ENCODE measurements around the gene NASP.
A peak's percentile ranks its signal among the peaks of the same experiment; 100 is the strongest.

NASP gene

DNA sequence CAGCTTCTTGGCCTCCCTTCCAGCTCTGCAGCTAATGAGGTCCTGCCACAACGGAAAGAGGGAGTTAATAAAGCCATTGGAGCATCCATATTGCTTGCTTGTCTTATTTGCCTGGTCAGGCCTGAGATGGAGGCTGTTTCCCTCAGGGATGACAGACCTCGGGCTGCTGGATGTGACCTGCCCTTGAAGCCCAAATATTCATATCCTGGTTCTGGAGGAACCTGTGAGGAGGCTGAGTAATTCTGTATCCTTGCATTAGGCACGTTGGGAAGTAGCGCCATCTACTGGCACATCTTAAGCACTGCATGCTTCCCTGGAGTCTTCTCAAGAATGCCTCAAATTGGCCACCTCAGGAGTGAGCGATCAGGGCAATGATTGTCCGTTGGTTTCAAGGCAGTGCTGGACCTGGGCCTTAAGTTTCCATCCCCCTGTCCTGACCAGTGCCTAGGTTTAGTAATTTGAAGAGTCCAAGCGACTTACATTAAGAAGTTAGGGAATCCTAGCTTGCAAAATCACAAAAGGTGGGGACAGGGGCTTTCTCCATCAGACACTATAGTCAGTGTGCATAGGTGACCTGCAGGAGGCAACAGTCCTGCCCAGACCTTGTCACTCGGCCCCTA lies 13.8 kb upstream of the NASP start:
- no peak overlapping the region for H3K4me3 ChIP-seq (ENCODE audit: low read depth in 1 of 2, low read length in 2 of 2)
- no peak overlapping the region for H3K27ac ChIP-seq (ENCODE audit: low read depth, low read length)
- H3K9ac ChIP-seq (ENCODE audit: low read depth in 1 of 2, low read length in 2 of 2), result no peak overlapping the region
- no peaks in the 10 kb centered on the region for H3K4me1 ChIP-seq (ENCODE audit: control insufficient read depth in 1 of 2, insufficient read depth in 2 of 2, low read length in 2 of 2)
- H3K36me3 ChIP-seq (ENCODE audit: control insufficient read depth in 1 of 2, insufficient read depth in 2 of 2, low read length in 2 of 2), result peaks cover 34 to 51% of the 10 kb centered on the region in 2 donors
- H3K9me3 ChIP-seq (ENCODE audit: control insufficient read depth in 1 of 2, low read length in 2 of 2), result no peaks in the 10 kb centered on the region
- H3K27me3 ChIP-seq (ENCODE audit: control insufficient read depth in 1 of 2, insufficient read depth in 2 of 2, low read length in 2 of 2), result no peaks in the 10 kb centered on the region

DNA sequence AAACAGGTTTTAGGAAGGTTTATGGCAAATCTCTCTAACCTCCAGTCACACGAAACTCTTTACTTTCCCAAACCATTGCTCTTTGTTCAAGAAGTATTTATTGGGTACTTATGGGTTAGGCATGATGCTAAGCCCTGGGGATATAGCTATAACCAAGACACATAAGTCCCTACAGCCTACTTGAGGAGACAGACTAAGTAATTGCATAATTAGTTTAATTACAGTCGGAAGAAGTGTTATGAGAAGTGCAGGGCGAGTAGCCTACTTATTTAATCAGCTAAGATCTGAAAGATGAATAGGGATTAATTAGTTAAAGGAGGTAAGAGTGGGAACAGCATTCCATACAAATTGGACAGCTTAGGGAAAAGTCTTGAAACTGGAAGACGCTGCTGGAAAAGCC lies 13.2 kb upstream of the NASP start:
- H3K36me3 ChIP-seq (ENCODE audit: control insufficient read depth in 1 of 2, insufficient read depth in 2 of 2, low read length in 2 of 2), result peaks cover 34 to 51% of the 10 kb centered on the region in 2 donors
- H3K27ac ChIP-seq (ENCODE audit: low read depth, low read length), result no peak overlapping the region
- H3K4me1 ChIP-seq (ENCODE audit: control insufficient read depth in 1 of 2, insufficient read depth in 2 of 2, low read length in 2 of 2), result no peaks in the 10 kb centered on the region
- no peaks in the 10 kb centered on the region for H3K9me3 ChIP-seq (ENCODE audit: control insufficient read depth in 1 of 2, low read length in 2 of 2)
- H3K9ac ChIP-seq (ENCODE audit: low read depth in 1 of 2, low read length in 2 of 2), result no peak overlapping the region
- no peaks in the 10 kb centered on the region for H3K27me3 ChIP-seq (ENCODE audit: control insufficient read depth in 1 of 2, insufficient read depth in 2 of 2, low read length in 2 of 2)
- H3K4me3 ChIP-seq (ENCODE audit: low read depth in 1 of 2, low read length in 2 of 2), result no peak overlapping the region

DNA sequence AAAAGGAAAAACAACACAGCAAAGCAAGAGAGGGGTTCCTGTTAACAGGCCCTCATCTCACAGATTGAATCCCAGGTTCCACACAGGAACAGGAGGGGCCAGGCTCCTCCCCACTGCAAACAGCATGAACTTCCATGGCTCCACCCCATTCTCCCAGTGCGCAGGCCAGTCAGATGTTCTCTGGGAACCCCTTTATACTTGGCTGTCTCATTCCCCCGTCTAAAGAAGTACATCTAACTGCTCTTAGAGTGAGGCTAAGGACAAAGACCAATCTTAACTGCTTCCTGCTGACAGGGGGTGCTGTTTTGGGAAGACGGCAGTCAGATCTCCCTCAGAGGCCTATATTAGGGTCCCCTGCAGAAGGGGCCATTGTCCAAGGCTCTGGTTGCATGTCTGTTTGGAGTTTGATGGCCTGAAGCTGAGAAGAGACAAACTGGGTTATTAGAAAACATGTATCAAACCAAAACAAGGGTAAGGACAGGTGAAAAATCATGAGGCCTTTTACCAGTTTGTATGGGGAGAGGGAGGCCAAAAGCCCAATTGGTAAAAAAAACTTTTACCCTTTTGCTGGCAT lies 10.5 kb upstream of the NASP start:
- Histone ChIP-seq H3K4me1 (ENCODE audit: control insufficient read depth in 1 of 2, insufficient read depth in 2 of 2, low read length in 2 of 2) (no peaks in the 10 kb centered on the region), H3K9me3 (ENCODE audit: control insufficient read depth in 1 of 2, low read length in 2 of 2) (no peaks in the 10 kb centered on the region), H3K36me3 (ENCODE audit: control insufficient read depth in 1 of 2, insufficient read depth in 2 of 2, low read length in 2 of 2) (peaks cover 14 to 31% of the 10 kb centered on the region in 2 donors), H3K4me3 (ENCODE audit: low read depth in 1 of 2, low read length in 2 of 2) (no peak overlapping the region), H3K27ac (ENCODE audit: low read depth, low read length) (no peak overlapping the region), H3K27me3 (ENCODE audit: control insufficient read depth in 1 of 2, insufficient read depth in 2 of 2, low read length in 2 of 2) (no peaks in the 10 kb centered on the region), H3K9ac (ENCODE audit: low read depth in 1 of 2, low read length in 2 of 2) (no peak overlapping the region)

DNA sequence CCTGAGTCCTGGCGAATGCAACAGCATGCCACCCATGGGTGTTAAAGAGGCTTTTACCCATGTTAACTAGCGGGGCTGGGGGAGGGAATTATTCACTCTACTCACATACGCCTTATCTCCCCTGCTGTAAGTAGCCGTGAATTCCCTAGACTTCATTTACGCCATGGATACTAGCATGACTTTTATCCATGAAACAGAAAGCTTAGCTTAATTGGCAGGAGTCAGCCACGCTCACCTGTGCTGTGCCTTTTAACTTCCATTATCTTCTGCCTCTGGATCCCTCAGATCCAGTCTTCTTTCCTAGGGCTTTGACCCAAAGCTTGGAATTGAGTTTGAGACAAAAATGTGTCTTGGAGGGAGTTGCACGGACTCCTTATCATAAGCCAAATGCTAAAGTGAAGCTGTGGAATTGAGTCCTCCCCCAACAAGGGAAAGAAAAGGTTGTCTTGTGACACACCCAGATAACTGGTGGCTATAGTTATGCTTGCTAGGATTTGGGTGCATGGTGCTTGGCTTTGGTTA lies 9.7 kb upstream of the NASP start:
- Histone ChIP-seq H3K4me3 (ENCODE audit: low read depth in 1 of 2, low read length in 2 of 2) (no peak overlapping the region), H3K9me3 (ENCODE audit: control insufficient read depth in 1 of 2, low read length in 2 of 2) (no peaks in the 10 kb centered on the region), H3K27me3 (ENCODE audit: control insufficient read depth in 1 of 2, insufficient read depth in 2 of 2, low read length in 2 of 2) (no peaks in the 10 kb centered on the region), H3K9ac (ENCODE audit: low read depth in 1 of 2, low read length in 2 of 2) (no peak overlapping the region), H3K4me1 (ENCODE audit: control insufficient read depth in 1 of 2, insufficient read depth in 2 of 2, low read length in 2 of 2) (no peaks in the 10 kb centered on the region), H3K36me3 (ENCODE audit: control insufficient read depth in 1 of 2, insufficient read depth in 2 of 2, low read length in 2 of 2) (peaks cover 7 to 22% of the 10 kb centered on the region in 2 donors), H3K27ac (ENCODE audit: low read depth, low read length) (no peak overlapping the region)

DNA sequence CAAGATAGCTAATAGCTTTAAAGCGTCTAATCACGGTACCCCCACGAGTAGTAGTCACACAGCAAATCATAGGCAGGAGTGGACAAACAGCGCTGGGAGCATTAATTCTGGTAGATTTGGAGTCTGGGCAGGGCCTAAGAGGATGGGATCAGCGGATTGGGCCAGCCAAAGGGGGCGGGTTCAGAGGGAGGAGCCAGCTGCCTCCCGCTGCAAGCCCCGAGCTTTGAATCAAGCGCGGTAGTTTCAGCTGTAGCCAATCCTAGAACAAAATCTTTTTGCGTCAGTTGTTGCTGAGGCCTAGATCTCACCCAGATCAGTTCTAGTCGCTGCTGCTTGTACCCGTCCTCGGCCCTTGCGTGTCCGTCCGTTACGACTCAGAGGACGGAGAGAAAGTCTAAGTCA lies 576 bp upstream of the NASP start:
- Histone ChIP-seq H3K9me3 (ENCODE audit: control insufficient read depth in 1 of 2, low read length in 2 of 2) (no peaks in the 10 kb centered on the region), H3K4me3 (ENCODE audit: low read depth in 1 of 2, low read length in 2 of 2) (peak overlapping the region; percentile 100), H3K27ac (ENCODE audit: low read depth, low read length) (peak overlapping the region; percentile 90), H3K27me3 (ENCODE audit: control insufficient read depth in 1 of 2, insufficient read depth in 2 of 2, low read length in 2 of 2) (no peaks in the 10 kb centered on the region), H3K9ac (ENCODE audit: low read depth in 1 of 2, low read length in 2 of 2) (peak overlapping the region; percentile 83 to 92), H3K4me1 (ENCODE audit: control insufficient read depth in 1 of 2, insufficient read depth in 2 of 2, low read length in 2 of 2) (peaks cover 17 to 25% of the 10 kb centered on the region in 2 donors), H3K36me3 (ENCODE audit: control insufficient read depth in 1 of 2, insufficient read depth in 2 of 2, low read length in 2 of 2) (no peaks in the 10 kb centered on the region)

DNA sequence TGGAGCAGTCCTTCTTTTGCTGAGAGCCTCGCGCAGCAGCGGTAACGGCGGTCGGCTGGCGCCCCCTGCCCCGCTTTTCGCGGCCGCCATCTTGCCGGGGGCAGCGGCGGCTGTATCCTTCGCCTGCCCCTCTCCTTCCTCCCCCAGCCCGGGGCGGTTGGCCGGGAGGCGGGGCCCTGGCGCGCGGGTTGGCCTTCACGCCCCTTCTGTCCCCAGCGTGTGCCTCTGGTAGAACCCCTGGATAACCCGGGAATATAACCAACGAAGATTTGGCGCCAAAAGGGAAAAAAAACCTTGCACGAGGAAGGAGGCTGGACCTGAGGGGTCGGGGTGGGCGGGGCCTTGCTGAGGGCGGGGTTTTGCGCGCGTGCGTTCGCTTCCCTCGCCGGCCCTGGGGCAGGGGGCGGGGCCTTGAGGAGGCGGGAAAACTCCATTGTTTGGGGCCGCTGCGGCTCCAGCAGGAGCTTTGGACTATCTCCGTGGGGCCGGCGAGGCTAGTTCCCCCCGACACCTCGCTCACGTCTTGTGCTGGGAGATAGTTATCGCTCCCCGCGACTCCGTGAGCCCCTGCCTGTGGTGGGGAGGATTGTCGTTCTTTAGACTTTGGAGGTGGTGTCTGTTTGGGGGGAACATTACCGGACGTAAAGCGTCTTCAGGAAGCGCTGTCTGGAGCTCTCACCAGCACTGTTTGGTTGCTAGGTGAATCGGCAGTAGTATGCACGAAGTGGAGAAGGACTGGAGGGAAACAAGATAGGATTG lies 689 bp downstream of the NASP start:
- peaks cover 17 to 25% of the 10 kb centered on the region in 2 donors for H3K4me1 ChIP-seq (ENCODE audit: control insufficient read depth in 1 of 2, insufficient read depth in 2 of 2, low read length in 2 of 2)
- H3K27ac ChIP-seq (ENCODE audit: low read depth, low read length), result peak overlapping the region; percentile 90
- no peaks in the 10 kb centered on the region for H3K36me3 ChIP-seq (ENCODE audit: control insufficient read depth in 1 of 2, insufficient read depth in 2 of 2, low read length in 2 of 2)
- peak overlapping the region; percentile 100 for H3K4me3 ChIP-seq (ENCODE audit: low read depth in 1 of 2, low read length in 2 of 2)
- H3K27me3 ChIP-seq (ENCODE audit: control insufficient read depth in 1 of 2, insufficient read depth in 2 of 2, low read length in 2 of 2), result no peaks in the 10 kb centered on the region
- no peaks in the 10 kb centered on the region for H3K9me3 ChIP-seq (ENCODE audit: control insufficient read depth in 1 of 2, low read length in 2 of 2)
- peak overlapping the region; percentile 83 to 92 for H3K9ac ChIP-seq (ENCODE audit: low read depth in 1 of 2, low read length in 2 of 2)

DNA sequence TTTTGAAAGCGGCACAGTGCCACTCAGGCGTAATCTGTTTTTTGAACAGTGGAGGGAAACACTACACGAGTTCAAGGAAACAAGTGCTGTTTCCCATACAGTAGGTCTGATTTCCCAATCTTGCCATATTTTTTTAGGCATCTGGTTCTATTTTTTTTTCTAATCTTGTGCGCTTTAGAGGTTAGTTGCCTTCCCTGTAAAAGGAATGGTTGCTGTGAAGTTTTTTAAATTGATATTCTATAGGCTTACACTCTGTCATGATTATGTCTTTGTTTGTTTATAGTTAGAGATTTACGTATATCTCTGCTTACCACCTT lies 1.2 kb downstream of the NASP start:
- H3K27me3 ChIP-seq (ENCODE audit: control insufficient read depth in 1 of 2, insufficient read depth in 2 of 2, low read length in 2 of 2), result no peaks in the 10 kb centered on the region
- peak overlapping the region; percentile 1 for H3K27ac ChIP-seq (ENCODE audit: low read depth, low read length)
- H3K36me3 ChIP-seq (ENCODE audit: control insufficient read depth in 1 of 2, insufficient read depth in 2 of 2, low read length in 2 of 2), result no peaks in the 10 kb centered on the region
- H3K4me1 ChIP-seq (ENCODE audit: control insufficient read depth in 1 of 2, insufficient read depth in 2 of 2, low read length in 2 of 2), result peaks cover 17 to 25% of the 10 kb centered on the region in 2 donors
- H3K9ac ChIP-seq (ENCODE audit: low read depth in 1 of 2, low read length in 2 of 2), result peak overlapping the region; percentile 36 to 71
- no peaks in the 10 kb centered on the region for H3K9me3 ChIP-seq (ENCODE audit: control insufficient read depth in 1 of 2, low read length in 2 of 2)
- peak overlapping the region; percentile 100 for H3K4me3 ChIP-seq (ENCODE audit: low read depth in 1 of 2, low read length in 2 of 2)

DNA sequence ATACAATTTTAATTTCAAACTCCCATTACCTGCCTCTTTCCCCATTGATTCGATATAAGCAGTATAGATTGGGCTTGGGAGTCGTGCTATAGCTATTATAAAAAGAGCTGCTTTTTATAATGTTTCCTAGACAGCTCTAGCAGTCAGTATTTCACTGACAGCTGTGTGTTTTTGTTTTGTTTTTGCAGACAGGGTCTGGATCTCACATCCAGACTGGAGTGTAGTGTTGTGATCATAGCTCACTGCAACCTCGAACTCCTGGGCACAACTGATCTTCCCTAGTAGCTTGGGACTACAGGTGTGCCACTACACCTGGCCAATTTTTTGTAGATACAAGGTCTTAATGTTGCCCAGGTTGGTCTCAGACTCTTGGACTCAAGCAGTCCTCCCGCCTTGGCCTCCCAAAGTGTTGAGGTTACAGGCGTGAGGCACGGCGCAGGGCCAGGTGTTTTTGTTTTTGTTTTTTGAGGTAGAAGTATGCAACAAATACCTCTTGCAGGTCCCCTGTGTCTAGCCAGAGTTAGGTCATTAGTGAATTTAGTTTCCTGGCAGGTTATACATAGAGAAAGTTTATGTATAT lies 1.7 kb downstream of the NASP start:
- no peaks in the 10 kb centered on the region for H3K9me3 ChIP-seq (ENCODE audit: control insufficient read depth in 1 of 2, low read length in 2 of 2)
- H3K36me3 ChIP-seq (ENCODE audit: control insufficient read depth in 1 of 2, insufficient read depth in 2 of 2, low read length in 2 of 2), result no peaks in the 10 kb centered on the region
- no peak overlapping the region for H3K27ac ChIP-seq (ENCODE audit: low read depth, low read length)
- peak overlapping the region; percentile 100 for H3K4me3 ChIP-seq (ENCODE audit: low read depth in 1 of 2, low read length in 2 of 2)
- H3K4me1 ChIP-seq (ENCODE audit: control insufficient read depth in 1 of 2, insufficient read depth in 2 of 2, low read length in 2 of 2), result peaks cover 17 to 25% of the 10 kb centered on the region in 2 donors
- peak overlapping the region in 1 of 2 donors; percentile 71 for H3K9ac ChIP-seq (ENCODE audit: low read depth in 1 of 2, low read length in 2 of 2)
- H3K27me3 ChIP-seq (ENCODE audit: control insufficient read depth in 1 of 2, insufficient read depth in 2 of 2, low read length in 2 of 2), result no peaks in the 10 kb centered on the region

DNA sequence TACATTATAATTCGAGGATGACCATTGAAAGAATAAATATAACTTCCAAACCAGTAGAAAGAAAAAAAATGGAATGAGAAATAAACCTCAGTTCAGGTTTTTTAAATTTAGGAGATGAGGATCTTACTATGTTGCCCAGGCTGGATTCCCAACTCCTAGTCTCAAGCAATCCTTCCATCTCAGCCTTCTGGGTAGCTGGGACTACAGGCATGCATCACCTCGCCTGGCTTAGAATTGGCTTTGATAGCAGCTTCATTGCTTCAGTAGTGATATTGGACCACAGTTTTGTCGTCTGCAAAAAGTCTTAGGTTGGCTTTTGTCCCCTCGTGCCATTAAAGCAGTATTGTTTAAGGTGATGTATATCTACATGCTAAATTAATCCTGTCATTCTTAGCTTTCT lies 2.9 kb downstream of the NASP start:
- Histone ChIP-seq H3K9me3 (ENCODE audit: control insufficient read depth in 1 of 2, low read length in 2 of 2) (no peaks in the 10 kb centered on the region), H3K27ac (ENCODE audit: low read depth, low read length) (no peak overlapping the region), H3K27me3 (ENCODE audit: control insufficient read depth in 1 of 2, insufficient read depth in 2 of 2, low read length in 2 of 2) (no peaks in the 10 kb centered on the region)

DNA sequence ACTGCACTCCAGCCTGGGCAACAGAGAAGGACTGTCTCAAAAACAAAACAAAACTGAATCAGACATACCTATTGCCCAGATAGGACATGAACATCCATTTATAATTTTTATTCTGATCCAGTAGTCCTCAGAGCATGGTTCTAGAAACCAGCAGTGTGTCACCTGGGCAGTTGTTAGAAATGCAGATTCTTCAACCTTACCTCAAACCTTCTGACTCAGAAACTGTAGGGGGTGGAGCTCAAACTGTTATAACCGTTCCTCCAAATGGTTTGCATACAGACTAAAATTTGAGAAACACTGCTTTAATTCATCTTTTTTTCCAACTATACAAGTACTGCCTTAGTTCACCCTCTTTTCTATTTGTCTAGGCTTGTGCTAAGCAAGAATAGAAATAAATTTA lies 6.0 kb downstream of the NASP start:
- Histone ChIP-seq H3K36me3 (ENCODE audit: control insufficient read depth in 1 of 2, insufficient read depth in 2 of 2, low read length in 2 of 2) (peaks cover 0 to 21% of the 10 kb centered on the region in 2 donors), H3K4me3 (ENCODE audit: low read depth in 1 of 2, low read length in 2 of 2) (peak overlapping the region in 1 of 2 donors; percentile 43), H3K4me1 (ENCODE audit: control insufficient read depth in 1 of 2, insufficient read depth in 2 of 2, low read length in 2 of 2) (peaks cover 17 to 22% of the 10 kb centered on the region in 2 donors), H3K9ac (ENCODE audit: low read depth in 1 of 2, low read length in 2 of 2) (no peak overlapping the region), H3K27ac (ENCODE audit: low read depth, low read length) (no peak overlapping the region), H3K27me3 (ENCODE audit: control insufficient read depth in 1 of 2, insufficient read depth in 2 of 2, low read length in 2 of 2) (no peaks in the 10 kb centered on the region), H3K9me3 (ENCODE audit: control insufficient read depth in 1 of 2, low read length in 2 of 2) (no peaks in the 10 kb centered on the region)

More for the DNA sequence above, 2.9 kb downstream of the NASP start:
- Histone ChIP-seq H3K4me3 (ENCODE audit: low read depth in 1 of 2, low read length in 2 of 2) (peak overlapping the region; percentile 12 to 44), H3K4me1 (ENCODE audit: control insufficient read depth in 1 of 2, insufficient read depth in 2 of 2, low read length in 2 of 2) (peaks cover 17 to 25% of the 10 kb centered on the region in 2 donors), H3K9ac (ENCODE audit: low read depth in 1 of 2, low read length in 2 of 2) (no peak overlapping the region), H3K36me3 (ENCODE audit: control insufficient read depth in 1 of 2, insufficient read depth in 2 of 2, low read length in 2 of 2) (no peaks in the 10 kb centered on the region)
